ENCODE measurements around the gene ETV3. TPM values are rescaled to one million over a fixed set of nuclear protein-coding genes. Genes with fewer than 3 reads are reported as not detected.

The ETV3 gene
- total RNA-seq, 4 donors from 2014 or later, result 88.9 to 93.6 (median 90.9) TPM

DNA sequence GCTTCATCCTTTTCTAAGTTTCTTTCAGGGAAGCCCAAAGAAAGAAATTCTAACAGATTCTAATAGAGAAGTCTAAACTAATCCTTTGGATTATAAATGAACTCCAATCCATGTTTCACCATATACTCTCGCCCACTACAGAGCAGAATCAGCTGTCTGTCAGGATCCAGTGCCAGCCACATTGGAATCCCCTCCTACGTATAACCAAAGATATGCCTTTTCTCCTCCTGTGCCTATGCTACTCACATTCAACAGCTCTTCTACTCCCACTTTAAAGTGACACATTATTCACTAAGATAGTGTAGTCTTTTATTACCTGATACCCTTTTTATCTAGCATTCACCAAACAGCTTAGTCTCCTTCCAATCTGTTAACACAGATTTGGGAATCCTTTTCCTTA lies 3.1 kb downstream of the ETV3 start:
- DNase-seq (ENCODE audit: low spot score in 2 of 2), result no peak
- TF ChIP-seq EP300 (IDR thresholded peaks at IDR 0.05) (no peak), POLR2A (IDR thresholded peaks at IDR 0.05) (no peak), POLR2AphosphoS5 (IDR thresholded peaks at IDR 0.05) (no peak)
- TF ChIP-seq, protein P1, sequence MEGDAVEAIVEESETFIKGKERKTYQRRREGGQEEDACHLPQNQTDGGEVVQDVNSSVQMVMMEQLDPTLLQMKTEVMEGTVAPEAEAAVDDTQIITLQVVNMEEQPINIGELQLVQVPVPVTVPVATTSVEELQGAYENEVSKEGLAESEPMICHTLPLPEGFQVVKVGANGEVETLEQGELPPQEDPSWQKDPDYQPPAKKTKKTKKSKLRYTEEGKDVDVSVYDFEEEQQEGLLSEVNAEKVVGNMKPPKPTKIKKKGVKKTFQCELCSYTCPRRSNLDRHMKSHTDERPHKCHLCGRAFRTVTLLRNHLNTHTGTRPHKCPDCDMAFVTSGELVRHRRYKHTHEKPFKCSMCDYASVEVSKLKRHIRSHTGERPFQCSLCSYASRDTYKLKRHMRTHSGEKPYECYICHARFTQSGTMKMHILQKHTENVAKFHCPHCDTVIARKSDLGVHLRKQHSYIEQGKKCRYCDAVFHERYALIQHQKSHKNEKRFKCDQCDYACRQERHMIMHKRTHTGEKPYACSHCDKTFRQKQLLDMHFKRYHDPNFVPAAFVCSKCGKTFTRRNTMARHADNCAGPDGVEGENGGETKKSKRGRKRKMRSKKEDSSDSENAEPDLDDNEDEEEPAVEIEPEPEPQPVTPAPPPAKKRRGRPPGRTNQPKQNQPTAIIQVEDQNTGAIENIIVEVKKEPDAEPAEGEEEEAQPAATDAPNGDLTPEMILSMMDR (IDR thresholded peaks at IDR 0.05), result no peak
- H3K9me3 ChIP-seq, result no peaks in the 10 kb centered on the region
- WGBS, result 63% methylated on average over 2 of the region's 2 CpGs
- no peaks in the 10 kb centered on the region for H3K27me3 ChIP-seq
- no peak overlapping the region for H3K4me3 ChIP-seq
- no peak overlapping the region for H3K27ac ChIP-seq
- H3K4me1 ChIP-seq, result peaks cover 70% of the 10 kb centered on the region
- peaks cover 50% of the 10 kb centered on the region for H3K36me3 ChIP-seq

DNA sequence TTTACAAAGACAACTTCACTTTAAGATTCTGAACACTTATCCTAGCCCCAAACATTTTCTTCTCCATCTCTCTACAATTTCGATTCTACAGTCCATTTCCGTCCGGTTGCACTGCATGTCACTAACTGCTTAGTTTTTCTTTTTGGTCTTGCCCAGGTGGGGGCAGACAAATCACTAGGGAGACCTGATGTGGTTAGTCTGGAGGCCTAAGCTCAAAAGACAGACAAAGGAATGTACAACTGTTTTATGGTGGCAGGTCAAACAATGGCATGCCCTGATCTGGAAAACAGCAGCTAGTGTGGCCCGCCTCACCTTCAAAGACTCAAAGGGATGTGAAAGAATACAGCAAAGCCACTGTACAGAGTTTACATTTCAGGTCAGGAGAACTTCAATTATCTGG lies 3.8 kb downstream of the ETV3 start:
- 89% methylated on average over 4 of the region's 4 CpGs for WGBS
- H3K4me1 ChIP-seq, result peaks cover 68% of the 10 kb centered on the region
- H3K27me3 ChIP-seq, result no peaks in the 10 kb centered on the region
- H3K4me3 ChIP-seq, result no peak overlapping the region
- H3K36me3 ChIP-seq, result peaks cover 56% of the 10 kb centered on the region
- H3K27ac ChIP-seq, result no peak overlapping the region
- TF ChIP-seq EP300 (IDR thresholded peaks at IDR 0.05) (no peak), POLR2A (IDR thresholded peaks at IDR 0.05) (no peak), POLR2AphosphoS5 (IDR thresholded peaks at IDR 0.05) (no peak)
- TF ChIP-seq, protein P1 (IDR thresholded peaks at IDR 0.05), result no peak
- DNase-seq (ENCODE audit: low spot score in 2 of 2), result no peak
- H3K9me3 ChIP-seq, result no peaks in the 10 kb centered on the region

DNA sequence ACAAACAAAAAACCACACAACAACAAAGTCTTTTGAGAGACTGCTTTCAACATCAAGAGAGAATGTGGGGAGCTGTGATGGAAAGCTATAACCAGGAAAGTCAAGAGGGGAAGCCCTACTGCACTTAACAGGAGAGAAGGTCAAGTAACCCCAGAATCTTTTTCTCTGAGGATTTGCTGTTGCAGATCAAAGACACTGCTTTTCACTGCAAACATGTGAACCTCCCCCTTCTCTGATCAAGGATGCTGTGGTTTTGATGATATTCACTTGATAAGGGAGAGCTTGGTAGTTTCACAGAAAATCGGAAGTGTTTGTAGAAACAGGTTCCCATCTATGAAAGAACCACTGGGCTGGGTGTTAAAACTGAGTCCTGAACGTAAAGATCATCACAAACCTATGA lies 4.8 kb downstream of the ETV3 start:
- TF ChIP-seq EP300 (IDR thresholded peaks at IDR 0.05) (no peak), POLR2AphosphoS5 (IDR thresholded peaks at IDR 0.05) (no peak), POLR2A (IDR thresholded peaks at IDR 0.05) (no peak)
- TF ChIP-seq, protein P1 (IDR thresholded peaks at IDR 0.05), result no peak
- no peak for DNase-seq (ENCODE audit: low spot score in 2 of 2)
- Histone ChIP-seq H3K27ac (peak overlapping the region; percentile 35), H3K27me3 (no peaks in the 10 kb centered on the region), H3K36me3 (peaks cover 65% of the 10 kb centered on the region), H3K4me1 (peaks cover 61% of the 10 kb centered on the region), H3K4me3 (no peak overlapping the region), H3K9me3 (no peaks in the 10 kb centered on the region)
- WGBS, result 37% methylated on average over 2 of the region's 2 CpGs

DNA sequence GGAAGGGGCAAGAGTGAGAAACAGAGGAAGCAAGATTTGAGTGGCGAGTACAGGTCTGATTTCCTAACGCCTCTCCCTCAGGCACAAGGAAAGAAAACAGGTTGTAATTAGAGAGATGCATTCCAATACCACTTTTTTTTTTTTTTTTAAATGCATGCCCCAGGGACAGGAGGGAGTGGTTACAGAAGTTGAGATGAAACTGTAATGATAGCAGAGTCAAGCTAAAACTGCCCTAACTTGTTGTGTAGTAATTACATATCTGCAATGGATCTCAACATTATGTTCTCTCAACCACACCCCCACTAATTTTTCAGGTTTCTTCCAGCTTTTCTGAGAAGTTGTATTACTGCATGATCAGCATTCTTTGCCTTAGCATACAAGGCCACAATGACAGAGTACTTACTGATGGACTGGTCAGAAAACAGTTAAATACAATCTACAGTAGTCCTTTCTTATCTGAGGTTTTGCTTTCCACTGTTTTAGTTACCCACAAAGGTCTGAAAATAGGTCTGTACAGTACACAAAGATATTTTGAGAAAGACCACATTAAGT lies 5.5 kb downstream of the ETV3 start:
- no peak for DNase-seq (ENCODE audit: low spot score in 2 of 2)
- peaks cover 72% of the 10 kb centered on the region for H3K36me3 ChIP-seq
- peaks cover 61% of the 10 kb centered on the region for H3K4me1 ChIP-seq
- WGBS, result 42% methylated on average over 2 of the region's 2 CpGs
- no peak for TF ChIP-seq EP300 (IDR thresholded peaks at IDR 0.05)
- no peak for TF ChIP-seq POLR2A (IDR thresholded peaks at IDR 0.05)
- no peak for TF ChIP-seq POLR2AphosphoS5 (IDR thresholded peaks at IDR 0.05)
- TF ChIP-seq, protein P1 (IDR thresholded peaks at IDR 0.05), result no peak
- H3K27ac ChIP-seq, result peak overlapping the region; percentile 35
- H3K9me3 ChIP-seq, result no peaks in the 10 kb centered on the region
- H3K4me3 ChIP-seq, result no peak overlapping the region
- no peaks in the 10 kb centered on the region for H3K27me3 ChIP-seq

DNA sequence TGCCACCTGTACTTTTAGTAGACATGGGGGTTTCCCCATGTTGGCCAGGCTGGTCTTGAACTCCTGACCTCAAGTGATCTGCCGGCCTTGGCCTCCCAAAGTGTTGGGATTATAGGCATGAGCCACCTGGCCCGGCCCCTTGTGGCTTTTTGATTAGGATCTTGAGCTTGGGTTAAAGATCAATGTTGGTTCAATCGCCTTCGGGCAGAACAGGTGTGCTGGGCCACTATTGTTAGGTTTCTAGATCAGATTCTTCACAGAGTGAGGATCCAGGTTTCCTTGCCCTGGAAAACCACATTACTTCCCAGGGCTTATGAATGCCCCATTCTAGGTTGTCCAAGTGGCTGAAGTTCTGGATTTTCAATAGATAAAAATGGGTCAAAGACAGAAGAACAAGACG lies 6.1 kb downstream of the ETV3 start:
- Histone ChIP-seq H3K4me1 (peaks cover 58% of the 10 kb centered on the region), H3K36me3 (peaks cover 75% of the 10 kb centered on the region), H3K9me3 (no peaks in the 10 kb centered on the region), H3K4me3 (no peak overlapping the region), H3K27me3 (no peaks in the 10 kb centered on the region), H3K27ac (peak overlapping the region; percentile 20)
- 53% methylated on average over 5 of the region's 5 CpGs for WGBS
- TF ChIP-seq POLR2AphosphoS5 (IDR thresholded peaks at IDR 0.05), result no peak
- TF ChIP-seq, protein P1 (IDR thresholded peaks at IDR 0.05), result no peak
- TF ChIP-seq POLR2A (IDR thresholded peaks at IDR 0.05), result no peak
- no peak for TF ChIP-seq EP300 (IDR thresholded peaks at IDR 0.05)
- DNase-seq (ENCODE audit: low spot score in 2 of 2), result no peak

Data from suprapubic skin (tissue), 4 donors.